PC-3 (cell line): Measurements from ENCODE around the gene TRPV2. TPM values are rescaled to one million over a fixed set of nuclear protein-coding genes. Genes with fewer than 3 reads are reported as not detected.

Experiments
- ATAC-seq: fragments of 200-7000 bp; cut with Tn5 transposase; 2 replicates; pipeline ENCODE4 v1.9.1; 2020; ENCODE audit warnings: mild to moderate bottlenecking, moderate library complexity
- BruUV-seq: library from RNA; stranded (reverse); fragments of 400-500 nt; replicated peaks from 2 replicates; lab custom pipeline; 2021; lab: Mats Ljungman, UMichigan
- CTCF ChIA-PET: fragments of 300-600 bp; sonication (Branson Sonifier 250); formaldehyde crosslinking; loops from one replicate; lab custom pipeline; 2022; ENCODE audit warnings: antibody characterized with exemption; lab: Charles Lee
- POLR2A ChIA-PET: fragments of 300-600 bp; sonication (Branson Sonifier 250); formaldehyde crosslinking; loops from one replicate; lab custom pipeline; 2022; ENCODE audit warnings: antibody characterized with exemption; ENCODE audit not compliant: unreplicated experiment; lab: Charles Lee
- DNase-seq: peaks from one replicate; pipeline ENCODE4 v3.0.0-alpha.2; 2015
- H2AFZ ChIP-seq: fragments of 300-600 bp; sonication (generic); 2 replicates; pipeline ENCODE4 v1.6.0; 2016; ENCODE audit warnings: antibody characterized with exemption, low read length
- H3F3A ChIP-seq: fragments of 300-600 bp; sonication (generic); one replicate; pipeline ENCODE4 v1.6.0; 2017; ENCODE audit warnings: antibody characterized with exemption, low read length, control low read depth, mild to moderate bottlenecking; ENCODE audit not compliant: unreplicated experiment
- H3K27ac ChIP-seq: fragments of 300-600 bp; sonication (generic); 2 replicates; pipeline ENCODE4 v1.5.1; 2016; ENCODE audit warnings: mild to moderate bottlenecking, low read length
- H3K27me3 ChIP-seq: fragments of 300-600 bp; sonication (generic); 2 replicates; pipeline ENCODE4 v1.6.1; 2016; ENCODE audit warnings: low read length, mixed read lengths
- H3K36me3 ChIP-seq: fragments of 300-600 bp; sonication (generic); 2 replicates; pipeline ENCODE4 v1.6.1; 2016; ENCODE audit warnings: low read depth, mixed run types, low read length, mixed read lengths
- H3K4me1 ChIP-seq: fragments of 300-600 bp; sonication (generic); 2 replicates; pipeline ENCODE4 v1.5.1; 2016; ENCODE audit warnings: low read length; ENCODE audit not compliant: insufficient read depth
- H3K4me2 ChIP-seq: fragments of 300-600 bp; sonication (generic); 2 replicates; pipeline ENCODE4 v1.6.0; 2016; ENCODE audit warnings: low read length
- H3K4me3 ChIP-seq: fragments of 300-600 bp; sonication (generic); 2 replicates; pipeline ENCODE4 v1.5.1; 2016; ENCODE audit warnings: mild to moderate bottlenecking, low read length, mixed read lengths
- H3K79me2 ChIP-seq: fragments of 300-600 bp; sonication (generic); 2 replicates; pipeline ENCODE4 v1.6.1; 2017; ENCODE audit warnings: low read length, mixed read lengths
- H3K9ac ChIP-seq: fragments of 300-600 bp; sonication (generic); 2 replicates; pipeline ENCODE4 v1.6.0; 2016; ENCODE audit warnings: mild to moderate bottlenecking, low read length
- H3K9me2 ChIP-seq: fragments of 300-600 bp; sonication (generic); replicated peaks from 2 replicates; pipeline ENCODE4 v1.6.1; 2016; ENCODE audit warnings: mixed run types, low read length, mixed read lengths
- H3K9me3 ChIP-seq: fragments of 300-600 bp; sonication (generic); 2 replicates; pipeline ENCODE4 v1.6.1; 2016; ENCODE audit warnings: low read length, mixed read lengths
- H4K20me1 ChIP-seq: fragments of 300-600 bp; sonication (generic); 2 replicates; pipeline ENCODE4 v1.6.1; 2016; ENCODE audit warnings: low read length, mixed read lengths
- CTCF ChIP-seq: fragments of 300-600 bp; sonication (generic); conservative IDR thresholded peaks from 2 replicates; pipeline ENCODE4 v1.5.1; 2017; ENCODE audit warnings: antibody characterized with exemption, low read depth, mild to moderate bottlenecking, low read length
- EZH2 ChIP-seq: fragments of 300-600 bp; sonication (generic); IDR thresholded peaks from one replicate; pipeline ENCODE4 v1.6.1; 2017; ENCODE audit warnings: antibody characterized with exemption, mild to moderate bottlenecking, low read length; ENCODE audit not compliant: unreplicated experiment
- EZH2phosphoT487 ChIP-seq: fragments of 300-600 bp; sonication (generic); IDR thresholded peaks from 2 replicates; pipeline ENCODE4 v1.6.1; 2018; ENCODE audit warnings: mild to moderate bottlenecking, antibody characterized with exemption, low read length, borderline replicate concordance
- intact Hi-C: fragments of 100-400 bp; cut with micrococcal nuclease; formaldehyde crosslinking; loops from 2 replicates; pipeline ENCODE4 v1.9.0; 2023
- total RNA-seq: library from RNA; depleted of rRNA; stranded (reverse); fragments of >200 nt; gene quantifications from 2 replicates; pipeline ENCODE4 v1.2.3, GENCODE V29; 2014; rRNA removed

TRPV2 gene
- total RNA-seq, 1 experiment from 2014 or later = 1.9 TPM

- Histone ChIP-seq H3K9me2 (no peaks in the 10 kb centered on the region), H4K20me1 (no peaks in the 10 kb centered on the region), H3K4me1 (peaks cover 18% of the 10 kb centered on the region), H3K4me3 (no peak overlapping the region), H3K27ac (no peak overlapping the region), H3K79me2 (no peaks in the 10 kb centered on the region; the same call in 1 of the 2 replicates), H3K9me3 (no peaks in the 10 kb centered on the region), H3K27me3 (no peaks in the 10 kb centered on the region), H3F3A (no peaks in the 10 kb centered on the region), H2AFZ (no peak overlapping the region), H3K9ac (no peak overlapping the region), H3K36me3 (no peaks in the 10 kb centered on the region), H3K4me2 (no peak overlapping the region)
- intact Hi-C loops = no loop called here
- CTCF ChIA-PET = no interaction called here
- DNase-seq (no peak), ATAC-seq (no peak)
- TF ChIP-seq EZH2 (no peak), CTCF (no peak), EZH2phosphoT487 (no peak)
- POLR2A ChIA-PET = interaction anchor here (0.6 kb wide), 1 partner anchor 14 kb away, joined by 10 read pairs; no protein-coding TSS in a partner anchor
- BruUV-seq = no TSS peak
These were observed 69.2 kb downstream of the TRPV2 start for GRCh38 chr17:16484445-16485175.

Other genes with a start within 250 kb of the TRPV2 start
- gene NCOR1, start 200.0 kb upstream of the TRPV2 start, total RNA-seq = 127 and 204 TPM in 2 replicates
- 37.4 and 58.3 TPM in 2 replicates for gene PIGL, start 198.4 kb upstream of the TRPV2 start, total RNA-seq
- not detected in 2 replicates for gene CENPV, start 62.1 kb upstream of the TRPV2 start, total RNA-seq
- 2,112 and 2,970 TPM in 2 replicates for gene UBB, start 34.5 kb upstream of the TRPV2 start, total RNA-seq
- 15.8 and 19.4 TPM in 2 replicates for gene LRRC75A, start 76.6 kb downstream of the TRPV2 start, total RNA-seq
- gene ZNF287, start 153.6 kb downstream of the TRPV2 start, total RNA-seq = 14.0 and 20.6 TPM in 2 replicates
- 1.9 and 3.5 TPM in 2 replicates for gene ZNF624, start 238.3 kb downstream of the TRPV2 start, total RNA-seq